GM19240 (cell line): ENCODE measurements around the gene RANBP10.
A peak's percentile ranks its signal among the peaks of the same experiment; 100 is the strongest.
"Not testable (repeated sequence)": the region's sequence is repeated elsewhere in the genome, so short reads cannot be mapped to it uniquely, and the experiment has no call there.

Experiments
- DNase-seq: peaks from one replicate; pipeline ENCODE4 v3.0.0; 2011; ENCODE audit warnings: low spot score; ENCODE audit not compliant: insufficient read length

Gene RANBP10

GRCh38 chr16:67806428-67807147, at the start of gene RANBP10, which contains the start of gene TSNAXIP1:
Gene RANBP10, minus strand, starts transcription at chr16:67806560. Its CDS starts 24 bp downstream, at chr16:67806536.
Gene TSNAXIP1, plus strand, starts transcription at chr16:67806889. Its CDS starts 261 bp downstream, at chr16:67807150.
- peak; percentile 82 for DNase-seq

DNA sequence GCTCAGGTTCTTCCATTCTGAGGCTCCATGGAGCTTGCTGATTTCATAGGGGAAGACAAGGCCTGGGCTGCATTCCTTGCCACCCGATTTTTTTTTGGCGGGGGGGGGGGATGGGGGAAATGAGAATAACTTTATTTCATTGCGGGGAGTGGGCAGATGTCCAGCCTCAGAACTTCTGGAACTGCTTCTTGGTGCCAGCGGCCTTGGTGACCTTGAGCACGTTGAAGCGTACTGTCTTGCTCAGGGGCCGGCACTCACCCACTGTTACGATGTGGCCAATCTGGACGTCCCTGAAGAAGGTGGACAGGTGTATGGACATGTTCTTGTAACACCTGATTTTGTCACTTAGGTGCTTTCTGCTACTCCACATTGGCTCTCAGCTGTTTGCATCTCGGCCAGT, 49.4 kb upstream of the RANBP10 start:
- no peak for DNase-seq

GRCh38 chr16:67853670-67854069, 47.3 kb upstream of the RANBP10 start:
- no peak for DNase-seq

DNA sequence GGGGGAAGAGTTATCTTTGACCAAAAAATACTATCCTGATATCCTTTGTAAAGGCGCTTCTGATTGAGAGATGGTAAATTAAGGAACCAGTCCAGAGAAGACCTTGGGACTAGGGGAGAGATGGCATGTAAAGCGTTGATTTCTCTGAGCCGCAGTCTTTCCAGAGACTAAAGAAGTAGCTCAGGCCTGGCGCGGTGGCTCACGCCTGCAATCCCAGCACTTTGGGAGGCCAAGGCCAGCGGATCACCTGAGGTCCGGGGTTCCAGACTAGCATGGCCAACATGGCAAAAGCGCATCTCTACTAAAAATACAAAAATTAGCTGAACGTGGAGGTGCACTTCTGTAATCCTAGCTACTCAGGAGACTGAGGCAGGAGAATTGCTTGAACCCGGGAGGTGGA, 41.8 kb upstream of the RANBP10 start:
- no peak for DNase-seq

DNA sequence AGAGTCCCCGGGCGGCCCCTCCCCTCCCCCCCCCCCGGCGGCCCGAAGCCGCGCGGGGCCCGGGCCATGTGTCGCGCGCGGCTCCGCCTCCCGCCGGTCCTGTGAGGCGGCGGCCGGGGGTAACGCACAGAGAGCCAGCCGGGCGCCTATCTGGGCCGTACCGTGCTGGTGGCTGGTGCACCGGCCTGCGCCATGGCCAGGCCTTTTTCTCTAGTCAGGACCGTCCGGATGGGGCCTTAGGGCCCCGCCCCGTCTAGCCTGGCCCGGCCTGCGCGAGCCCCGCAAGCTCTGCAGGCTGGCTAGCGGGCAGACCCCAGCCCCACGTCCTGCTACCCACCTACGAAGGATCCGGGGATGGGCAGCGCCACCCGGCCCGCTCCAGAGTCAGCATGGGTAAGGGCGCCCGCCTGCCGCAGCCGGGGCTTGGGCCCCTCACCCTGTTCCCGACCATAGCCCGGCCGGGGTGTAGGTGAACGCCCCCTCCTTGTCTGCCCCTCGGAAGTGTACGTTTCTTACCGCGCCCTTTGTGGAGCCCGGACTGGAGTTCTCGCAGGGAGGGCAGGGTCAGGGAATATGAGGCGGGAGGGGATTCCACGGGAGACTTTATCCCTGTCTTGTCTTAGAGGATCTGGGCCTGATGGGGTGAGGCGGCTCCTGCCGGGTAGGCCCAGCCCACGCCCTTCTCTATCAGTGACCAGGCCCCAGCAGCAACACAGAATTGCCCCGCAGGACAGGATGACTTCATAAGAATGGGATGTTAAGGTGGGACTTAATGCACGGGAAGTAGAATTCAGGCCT, 40.9 kb upstream of the RANBP10 start, which contains the start of gene CENPT:
Gene CENPT, minus strand, starts transcription at position 630 of the 798 bp plus-strand sequence. CDS start 13,834 bp downstream, outside the sequence.
- peak; percentile 52 for DNase-seq

DNA sequence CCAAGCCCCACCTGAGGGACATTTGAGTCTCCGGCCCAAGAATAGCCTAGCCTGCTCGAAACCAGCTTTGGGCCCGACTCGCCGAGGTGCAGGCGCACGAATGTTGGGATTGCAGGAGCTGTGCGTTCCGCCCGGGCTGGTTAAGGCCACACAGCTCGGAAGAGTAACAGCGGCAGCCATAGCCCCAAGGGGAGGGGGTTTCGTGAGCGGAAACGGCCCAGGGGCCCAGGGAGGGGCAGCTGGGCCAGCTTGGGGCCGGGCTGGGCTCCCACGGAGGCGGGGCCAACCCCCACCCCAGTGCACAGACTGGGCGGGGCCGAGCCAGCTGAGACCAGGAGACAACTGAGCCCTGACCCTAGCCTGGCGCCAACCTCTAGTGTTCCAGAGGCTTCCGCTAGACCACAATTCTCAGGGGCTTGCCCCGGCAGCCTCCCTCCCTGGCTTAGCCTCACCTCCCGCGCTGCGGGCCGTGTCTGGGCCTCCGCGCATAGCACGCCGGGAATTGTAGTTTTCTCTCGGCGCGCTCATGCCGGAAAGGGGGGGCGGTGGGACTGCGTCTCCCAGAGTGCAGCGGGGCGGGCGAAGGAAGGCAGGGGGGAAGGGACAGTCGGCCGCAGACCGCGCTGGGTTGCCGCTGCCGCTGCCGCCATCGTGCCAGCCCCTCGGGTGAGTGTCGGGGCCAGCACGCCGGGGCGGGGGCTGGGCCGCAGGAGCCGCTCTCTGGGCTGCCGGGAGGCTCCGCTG, 40.1 kb upstream of the RANBP10 start, which contains the start of gene NUTF2:
Gene NUTF2, plus strand, starts transcription at position 614 of the 744 bp plus-strand sequence. CDS start 18,198 bp downstream, outside the sequence.
- peak; percentile 89 for DNase-seq

- DNase-seq, result no peak
Observed at GRCh38 chr16:67846063-67846319, 39.6 kb upstream of the RANBP10 start.

- no peak for DNase-seq
Observed at GRCh38 chr16:67845291-67846062, 39.1 kb upstream of the RANBP10 start.

DNA sequence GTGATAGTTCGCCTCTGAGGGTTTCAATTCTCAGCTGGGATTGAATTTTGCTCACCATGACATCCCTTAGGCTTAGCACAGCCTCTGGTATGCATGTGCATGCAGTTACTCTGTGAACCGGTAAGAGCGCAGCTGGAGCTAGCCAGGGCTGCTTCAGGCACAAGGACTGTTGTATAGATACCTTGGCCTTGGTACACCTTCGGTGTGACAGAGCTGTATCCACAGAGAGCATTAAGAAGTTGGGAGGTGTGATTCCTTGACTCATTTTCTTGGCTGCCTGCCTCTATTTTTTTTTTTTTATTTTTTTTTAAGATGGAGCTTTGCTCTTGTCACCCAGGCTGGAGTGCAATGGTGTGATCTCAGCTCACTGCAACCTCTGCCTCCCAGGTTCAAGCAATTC, 38.1 kb upstream of the RANBP10 start:
- no peak for DNase-seq

GRCh38 chr16:67843343-67843765, 37.0 kb upstream of the RANBP10 start:
- DNase-seq, result no peak

DNA sequence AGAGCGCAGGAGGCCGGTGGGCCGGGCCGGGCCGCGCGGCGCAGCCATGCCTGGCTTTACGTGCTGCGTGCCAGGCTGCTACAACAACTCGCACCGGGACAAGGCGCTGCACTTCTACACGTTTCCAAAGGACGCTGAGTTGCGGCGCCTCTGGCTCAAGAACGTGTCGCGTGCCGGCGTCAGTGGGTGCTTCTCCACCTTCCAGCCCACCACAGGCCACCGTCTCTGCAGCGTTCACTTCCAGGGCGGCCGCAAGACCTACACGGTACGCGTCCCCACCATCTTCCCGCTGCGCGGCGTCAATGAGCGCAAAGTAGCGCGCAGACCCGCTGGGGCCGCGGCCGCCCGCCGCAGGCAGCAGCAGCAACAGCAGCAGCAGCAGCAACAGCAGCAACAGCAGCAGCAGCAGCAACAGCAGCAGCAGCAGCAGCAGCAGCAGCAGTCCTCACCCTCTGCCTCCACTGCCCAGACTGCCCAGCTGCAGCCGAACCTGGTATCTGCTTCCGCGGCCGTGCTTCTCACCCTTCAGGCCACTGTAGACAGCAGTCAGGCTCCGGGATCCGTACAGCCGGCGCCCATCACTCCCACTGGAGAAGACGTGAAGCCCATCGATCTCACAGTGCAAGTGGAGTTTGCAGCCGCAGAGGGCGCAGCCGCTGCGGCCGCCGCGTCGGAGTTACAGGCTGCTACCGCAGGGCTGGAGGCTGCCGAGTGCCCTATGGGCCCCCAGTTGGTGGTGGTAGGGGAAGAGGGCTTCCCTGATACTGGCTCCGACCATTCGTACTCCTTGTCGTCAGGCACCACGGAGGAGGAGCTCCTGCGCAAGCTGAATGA, 36.4 kb upstream of the RANBP10 start:
- DNase-seq, result peak; percentile 22

GRCh38 chr16:67841816-67842508, 35.6 kb upstream of the RANBP10 start, which contains the start of gene THAP11:
Gene THAP11, plus strand, starts transcription at chr16:67842320. Its CDS starts 235 bp downstream, at chr16:67842555.
- peak; percentile 79 for DNase-seq

DNA sequence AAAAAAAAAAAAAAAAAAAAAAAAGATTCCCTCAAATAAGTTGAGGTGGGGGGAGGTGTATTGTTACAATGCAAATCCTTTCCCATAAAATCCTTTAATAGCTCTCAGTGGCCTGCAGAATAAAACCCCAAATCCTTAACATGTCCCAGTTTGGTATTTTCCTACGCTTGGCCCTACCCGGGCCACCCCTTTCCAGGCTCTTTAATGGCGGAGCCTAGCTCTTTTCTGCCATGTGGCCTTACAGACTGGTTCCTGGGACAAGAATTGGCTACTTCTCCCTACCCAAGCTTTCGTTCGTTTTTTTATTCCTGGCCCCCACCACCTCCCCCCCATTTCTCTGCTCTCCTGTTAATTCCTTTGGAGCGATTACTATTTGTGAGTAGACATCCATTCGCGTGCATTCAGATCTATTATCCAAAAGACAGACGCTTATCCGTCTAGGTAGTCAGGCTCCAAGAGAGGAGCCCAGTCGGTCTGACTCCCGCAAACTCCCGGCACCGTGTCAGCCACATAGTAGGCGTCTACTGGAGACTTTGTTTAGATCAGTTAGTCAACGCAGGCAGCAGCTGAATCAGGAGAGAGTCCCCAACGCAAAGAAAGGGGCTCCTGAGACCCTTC, 34.9 kb upstream of the RANBP10 start:
- no peak for DNase-seq

DNA sequence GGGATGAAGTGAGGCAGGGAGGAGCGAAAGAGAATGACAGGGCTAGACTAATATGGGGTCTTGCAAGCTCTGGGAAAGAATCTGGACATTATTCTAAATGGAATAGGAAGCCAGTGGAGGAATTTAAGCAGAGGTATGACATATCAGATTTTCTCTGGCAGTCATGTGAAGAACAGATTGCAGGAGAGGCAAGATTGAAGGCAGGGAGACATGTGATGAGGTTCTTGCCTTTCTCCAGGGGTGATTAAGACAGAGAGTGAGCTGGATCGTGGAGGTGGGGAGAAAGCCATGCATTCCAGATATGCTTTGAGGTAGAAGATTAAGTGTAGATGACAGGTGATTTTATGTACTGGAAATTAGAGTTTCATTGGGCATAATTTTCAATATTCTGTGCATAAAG, 31.5 kb upstream of the RANBP10 start:
- DNase-seq, result no peak

DNA sequence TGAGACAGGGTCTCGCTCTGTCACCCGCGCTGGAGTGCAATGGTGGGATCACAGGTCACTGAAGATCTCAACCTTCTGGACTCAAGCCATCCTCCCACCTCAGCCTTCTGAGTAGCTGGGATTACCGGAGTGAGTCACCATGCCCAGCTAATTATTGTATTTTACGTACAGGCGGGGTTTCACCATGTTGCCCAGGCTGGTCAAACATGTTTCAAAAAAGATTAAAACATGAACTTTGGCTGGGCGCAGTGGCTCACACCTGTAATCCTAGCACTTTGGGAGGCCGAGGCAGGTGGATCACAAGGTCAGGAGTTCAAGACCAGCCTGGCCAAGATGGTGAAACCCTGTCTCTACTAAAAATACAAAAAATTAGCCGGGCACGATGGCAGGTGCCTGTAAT, 30.8 kb upstream of the RANBP10 start:
- not testable (repeated sequence) for DNase-seq

DNA sequence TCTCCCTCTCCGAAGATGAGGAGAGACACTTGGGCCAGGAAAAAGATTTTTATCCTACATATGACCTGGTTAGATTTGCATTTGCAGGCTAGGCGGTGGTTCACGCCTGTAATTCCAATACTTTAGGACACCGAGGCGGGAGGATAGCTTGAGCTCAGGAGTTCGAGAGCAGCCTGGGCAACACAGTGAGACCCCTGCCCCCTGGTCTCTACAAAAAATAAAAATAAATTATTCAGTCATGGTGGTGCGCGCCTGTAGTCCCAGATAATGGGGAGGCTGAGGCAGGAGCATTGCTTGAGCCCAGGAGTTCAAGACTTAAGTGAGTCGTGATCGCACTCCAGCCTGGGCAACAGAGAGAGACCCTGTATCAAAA, 27.9 kb upstream of the RANBP10 start:
- no peak for DNase-seq

DNA sequence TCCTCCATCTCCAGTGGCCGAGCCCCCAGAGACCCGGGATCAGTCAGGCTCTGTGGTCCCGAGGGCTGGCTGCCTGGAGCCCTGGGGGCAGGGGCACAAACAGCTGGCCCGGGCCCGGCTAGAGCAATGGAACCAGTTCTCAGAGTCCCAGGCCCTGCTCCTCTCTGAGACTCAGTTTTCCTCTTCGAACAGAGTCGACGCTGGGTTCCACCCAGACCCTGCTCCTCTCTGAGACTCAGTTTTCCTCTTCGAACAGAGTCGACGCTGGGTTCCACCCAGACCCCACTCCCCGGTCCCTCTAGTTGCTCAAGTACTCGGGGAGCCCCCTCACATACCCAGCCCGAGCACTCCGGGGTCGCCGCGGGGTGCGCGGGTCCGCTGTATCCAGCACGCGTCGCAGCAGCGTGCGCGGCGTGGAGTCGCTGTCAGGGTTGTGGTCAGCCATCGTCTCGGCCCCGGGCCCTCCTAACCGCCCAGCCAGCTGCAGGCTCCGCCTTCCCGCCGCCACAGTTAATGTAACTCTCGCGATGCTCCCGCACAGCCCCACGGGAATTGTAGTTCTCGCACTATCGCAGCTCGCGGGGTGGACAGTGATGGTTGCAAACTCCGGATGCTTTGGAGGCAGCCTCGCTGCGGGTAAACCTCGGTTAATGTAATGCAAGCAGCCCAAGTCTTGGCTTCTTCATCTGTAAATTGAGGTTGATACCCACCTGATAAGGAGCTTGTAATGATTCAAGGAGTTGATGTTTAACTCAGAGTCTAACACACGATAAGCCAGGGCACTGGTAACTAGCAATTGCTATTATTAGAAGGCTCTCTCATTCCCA, 27.3 kb upstream of the RANBP10 start:
- DNase-seq, result peak; percentile 97

DNA sequence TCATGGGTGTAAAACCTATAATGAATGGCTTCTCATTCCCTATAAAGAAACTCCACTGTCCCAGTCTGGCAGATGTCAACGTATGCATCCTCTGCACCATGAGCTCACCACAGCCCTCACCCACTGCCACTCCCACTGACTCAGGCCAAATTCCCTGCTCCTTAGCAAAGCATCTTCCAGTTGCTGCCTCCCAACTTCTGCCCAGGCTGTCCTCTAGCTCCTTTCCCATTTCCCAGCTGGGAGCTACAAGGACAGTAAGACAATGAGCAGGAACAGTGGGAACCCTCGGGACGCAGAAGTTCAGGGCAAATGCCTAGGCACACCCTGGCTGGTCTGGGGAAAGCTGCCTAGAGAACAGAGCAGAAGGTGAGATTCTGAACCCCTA, 26.7 kb upstream of the RANBP10 start:
- no peak for DNase-seq
